Breast epithelium (tissue), 4 donors: Measurements from ENCODE around the gene ALG6. TPM values are rescaled to one million over a fixed set of nuclear protein-coding genes. Genes with fewer than 3 reads are reported as not detected.

Experiments used
- DNase-seq, 2 donors: peaks; one replicate each; pipeline ENCODE4 v3.0.0-alpha.2; 2019; ENCODE audit warnings: low spot score in 2 of 2
- H3K27ac ChIP-seq, 2 donors: fragments of 200-600 bp; sonication (generic) in 1 of 2; one replicate each; pipeline ENCODE4 v1.5.1; 2016 to 2019; ENCODE audit warnings: mild to moderate bottlenecking in 1 of 2
- H3K27me3 ChIP-seq, 2 donors: fragments of 200-600 bp; sonication (generic) in 1 of 2; one replicate each; pipeline versions ENCODE4 v1.5.1 to v1.6.0; 2017 to 2019; ENCODE audit warnings: control low read depth in 1 of 2, mild to moderate bottlenecking in 1 of 2
- H3K36me3 ChIP-seq: fragments of 200-600 bp; one replicate; pipeline ENCODE4 v1.5.1; 2019
- H3K4me1 ChIP-seq, 2 donors: fragments of 200-600 bp; sonication (generic); one replicate each; pipeline ENCODE4 v1.5.1; 2016 to 2019; ENCODE audit warnings: control low read depth in 1 of 2
- H3K4me3 ChIP-seq, 3 donors: fragments of 200-600 bp; sonication (generic); 1 replicate in 2 of 3; 2 replicates in 1 of 3; pipeline ENCODE4 v1.5.1; 2016 to 2019; ENCODE audit warnings: mild to moderate bottlenecking in 3 of 3, moderate library complexity in 2 of 3
- H3K9me3 ChIP-seq, 2 donors: fragments of 200-600 bp; sonication (generic) in 1 of 2; one replicate each; pipeline ENCODE4 v1.5.1; 2016 to 2019; ENCODE audit warnings: control low read depth in 1 of 2
- POLR2A ChIP-seq: fragments of 450-650 bp; IDR thresholded peaks from one replicate; pipeline ENCODE4 v1.6.1; 2016; ENCODE audit warnings: antibody characterized with exemption, mild to moderate bottlenecking, moderate library complexity
- POLR2AphosphoS5 ChIP-seq, 3 donors: sonication (generic); formaldehyde crosslinking; IDR thresholded peaks; one replicate each; pipeline ENCODE4 v1.6.1; 2017; ENCODE audit warnings: antibody characterized with exemption in 3 of 3
- intact Hi-C: fragments of 100-400 bp; cut with DNase I; formaldehyde crosslinking; loops from one replicate; pipeline ENCODE4 v1.15.1; 2023; ENCODE audit warnings: low total_unique reads
- total RNA-seq, 3 donors: library from RNA; depleted of rRNA; stranded (reverse); fragments of >200 nt; gene quantifications; one replicate each; pipeline ENCODE4 v1.1.0, GENCODE V29; 2016
- TF ChIP-seq, protein P1 (sequence below), 3 donors: fragments of 450-650 bp; IDR thresholded peaks; one replicate each; pipeline ENCODE4 v1.5.1; 2016 to 2017; ENCODE audit warnings: antibody characterized with exemption in 3 of 3, mild to moderate bottlenecking in 3 of 3, moderate library complexity in 3 of 3

ALG6 gene
- total RNA-seq, 3 donors from 2014 or later = 8.8 to 17.7 (median 14.1) TPM

DNA sequence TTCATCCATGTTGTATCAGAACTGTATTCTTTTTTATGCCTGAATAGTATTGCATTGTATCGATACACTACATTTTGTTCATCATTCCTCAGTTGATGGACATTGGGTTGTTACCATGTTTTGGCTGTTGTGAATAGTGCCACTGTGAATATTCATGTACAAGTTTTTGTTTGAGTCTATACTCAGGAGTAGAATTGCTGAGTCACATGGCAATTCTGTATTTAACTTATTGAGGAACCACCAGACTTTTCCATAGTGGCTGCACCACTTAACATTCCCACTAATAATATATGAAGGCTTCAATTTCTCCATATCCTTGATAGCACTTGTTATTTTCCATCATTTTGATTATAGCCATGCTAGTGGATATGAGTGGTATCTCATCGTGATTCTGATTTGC lies 56.2 kb downstream of the ALG6 start:
- TF ChIP-seq, protein P1, sequence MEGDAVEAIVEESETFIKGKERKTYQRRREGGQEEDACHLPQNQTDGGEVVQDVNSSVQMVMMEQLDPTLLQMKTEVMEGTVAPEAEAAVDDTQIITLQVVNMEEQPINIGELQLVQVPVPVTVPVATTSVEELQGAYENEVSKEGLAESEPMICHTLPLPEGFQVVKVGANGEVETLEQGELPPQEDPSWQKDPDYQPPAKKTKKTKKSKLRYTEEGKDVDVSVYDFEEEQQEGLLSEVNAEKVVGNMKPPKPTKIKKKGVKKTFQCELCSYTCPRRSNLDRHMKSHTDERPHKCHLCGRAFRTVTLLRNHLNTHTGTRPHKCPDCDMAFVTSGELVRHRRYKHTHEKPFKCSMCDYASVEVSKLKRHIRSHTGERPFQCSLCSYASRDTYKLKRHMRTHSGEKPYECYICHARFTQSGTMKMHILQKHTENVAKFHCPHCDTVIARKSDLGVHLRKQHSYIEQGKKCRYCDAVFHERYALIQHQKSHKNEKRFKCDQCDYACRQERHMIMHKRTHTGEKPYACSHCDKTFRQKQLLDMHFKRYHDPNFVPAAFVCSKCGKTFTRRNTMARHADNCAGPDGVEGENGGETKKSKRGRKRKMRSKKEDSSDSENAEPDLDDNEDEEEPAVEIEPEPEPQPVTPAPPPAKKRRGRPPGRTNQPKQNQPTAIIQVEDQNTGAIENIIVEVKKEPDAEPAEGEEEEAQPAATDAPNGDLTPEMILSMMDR (IDR thresholded peaks at IDR 0.05) = no peak
- no peak for TF ChIP-seq POLR2AphosphoS5 (IDR thresholded peaks at IDR 0.05)
- no peak for TF ChIP-seq POLR2A
- Histone ChIP-seq H3K9me3 (no peaks in the 10 kb centered on the region), H3K4me3 (no peak overlapping the region), H3K4me1 (no peaks in the 10 kb centered on the region), H3K27ac (no peak overlapping the region), H3K27me3 (no peaks in the 10 kb centered on the region), H3K36me3 (no peaks in the 10 kb centered on the region)
- intact Hi-C loops = no loop called here
- DNase-seq = no peak

DNA sequence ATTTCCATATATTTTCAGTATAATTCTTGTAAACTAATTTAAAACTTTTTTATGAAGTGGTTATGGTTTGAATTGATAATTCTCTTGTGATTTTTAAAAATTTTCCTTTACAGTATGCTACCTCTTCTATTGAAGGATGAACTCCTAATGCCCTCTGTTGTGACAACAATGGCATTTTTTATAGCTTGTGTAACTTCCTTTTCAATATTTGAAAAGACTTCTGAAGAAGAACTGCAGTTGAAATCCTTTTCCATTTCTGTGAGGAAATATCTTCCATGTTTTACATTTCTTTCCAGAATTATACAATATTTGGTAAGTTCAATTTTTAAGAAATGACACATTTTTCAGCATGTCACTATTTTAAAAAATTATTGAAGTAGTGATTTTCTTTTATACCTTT lies 61.4 kb downstream of the ALG6 start:
- H3K4me3 ChIP-seq = no peak overlapping the region
- no peak for DNase-seq
- H3K9me3 ChIP-seq = peaks cover 2 to 23% of the 10 kb centered on the region in 2 donors
- H3K36me3 ChIP-seq = peaks cover 6% of the 10 kb centered on the region
- TF ChIP-seq POLR2A (no peak), POLR2AphosphoS5 (IDR thresholded peaks at IDR 0.05) (no peak)
- TF ChIP-seq, protein P1 (IDR thresholded peaks at IDR 0.05) = no peak
- H3K27ac ChIP-seq = no peak overlapping the region
- no peaks in the 10 kb centered on the region for H3K27me3 ChIP-seq
- intact Hi-C loops = no loop called here
- H3K4me1 ChIP-seq = no peaks in the 10 kb centered on the region

DNA sequence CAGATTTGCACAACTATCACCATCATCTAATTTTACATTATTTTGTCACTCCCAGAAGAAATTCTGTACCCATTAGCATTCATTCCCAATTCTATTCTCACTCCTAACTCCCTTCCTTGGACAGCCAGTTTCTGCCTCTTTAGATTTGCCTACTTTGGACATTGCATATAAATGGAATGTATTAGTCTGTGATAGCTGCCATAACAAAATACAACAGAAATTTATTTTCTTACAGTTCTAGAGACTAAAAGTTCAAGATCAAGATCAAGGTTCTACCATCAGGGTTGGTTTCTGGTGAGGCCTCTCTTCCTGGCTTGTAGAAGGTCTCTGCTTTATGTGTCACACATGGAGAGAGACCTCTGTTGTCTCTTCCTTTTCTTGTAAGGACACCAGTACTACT lies 61.9 kb downstream of the ALG6 start:
- Histone ChIP-seq H3K27me3 (no peaks in the 10 kb centered on the region), H3K36me3 (peaks cover 6% of the 10 kb centered on the region), H3K27ac (no peak overlapping the region), H3K4me3 (no peak overlapping the region), H3K4me1 (no peaks in the 10 kb centered on the region), H3K9me3 (peaks cover 2 to 23% of the 10 kb centered on the region in 2 donors)
- TF ChIP-seq POLR2AphosphoS5 (IDR thresholded peaks at IDR 0.05) (no peak), POLR2A (no peak)
- TF ChIP-seq, protein P1 (IDR thresholded peaks at IDR 0.05) = no peak
- intact Hi-C loops = no loop called here
- no peak for DNase-seq

DNA sequence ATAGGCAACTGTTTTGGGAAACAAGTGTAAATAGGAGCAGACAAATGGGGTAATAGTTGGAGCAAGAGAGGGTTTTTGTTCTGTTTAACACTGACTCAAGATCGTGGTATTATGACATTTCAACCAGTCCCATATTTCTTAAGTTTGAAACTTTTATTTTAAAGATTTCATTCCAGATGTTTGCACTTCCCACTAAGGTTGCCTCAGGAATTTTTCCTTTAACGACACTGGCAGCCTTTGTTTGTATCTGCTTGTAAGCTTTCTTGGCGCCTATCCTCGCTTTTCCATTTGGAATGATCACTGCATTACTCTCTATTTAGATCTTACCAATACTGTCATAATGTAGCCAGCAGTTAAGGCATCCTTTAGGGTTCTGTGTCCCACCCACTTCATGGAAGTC lies 67.7 kb downstream of the ALG6 start:
- intact Hi-C loops = no loop called here
- no peak for DNase-seq

DNA sequence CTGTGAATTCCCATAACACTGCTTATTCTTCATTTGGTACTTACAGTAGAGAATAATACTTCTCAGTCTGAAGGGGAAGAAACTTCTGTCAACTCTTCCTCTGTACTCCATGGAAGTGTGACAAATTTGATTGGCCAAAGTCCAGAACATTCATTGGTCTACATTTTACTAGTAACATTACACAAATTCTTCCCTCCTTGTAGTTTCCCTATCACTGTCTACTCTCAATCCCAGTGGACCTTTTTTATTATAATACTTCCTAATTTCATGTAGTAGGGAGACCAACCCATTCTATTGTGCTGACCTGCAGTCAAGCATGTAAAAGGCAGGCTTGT lies 74.7 kb downstream of the ALG6 start:
- no peak overlapping the region for H3K27ac ChIP-seq
- no peaks in the 10 kb centered on the region for H3K27me3 ChIP-seq
- no peaks in the 10 kb centered on the region for H3K36me3 ChIP-seq
- no peaks in the 10 kb centered on the region for H3K4me1 ChIP-seq
- DNase-seq = no peak
- H3K9me3 ChIP-seq = no peaks in the 10 kb centered on the region
- no peak overlapping the region for H3K4me3 ChIP-seq
- intact Hi-C loops = no loop called here
- TF ChIP-seq POLR2A (no peak), POLR2AphosphoS5 (IDR thresholded peaks at IDR 0.05) (no peak)
- TF ChIP-seq, protein P1 (IDR thresholded peaks at IDR 0.05) = no peak

More for the DNA sequence above, 67.7 kb downstream of the ALG6 start:
- TF ChIP-seq, protein P1 (IDR thresholded peaks at IDR 0.05) = no peak
- TF ChIP-seq POLR2AphosphoS5 (IDR thresholded peaks at IDR 0.05) = no peak
- TF ChIP-seq POLR2A = no peak
- Histone ChIP-seq H3K9me3 (peaks cover 0 to 11% of the 10 kb centered on the region in 2 donors), H3K27ac (no peak overlapping the region), H3K36me3 (no peaks in the 10 kb centered on the region), H3K4me1 (no peaks in the 10 kb centered on the region), H3K27me3 (no peaks in the 10 kb centered on the region), H3K4me3 (no peak overlapping the region)
